H1 (cell line): ENCODE data around the gene MYF5. TPM values are rescaled to one million over a fixed set of nuclear protein-coding genes. Genes with fewer than 3 reads are reported as not detected.

Experiments
- GTF2F1 ChIP-seq: IDR thresholded peaks from 2 replicates; pipeline ENCODE4 v1.6.1; 2012; ENCODE audit warnings: low read depth, low read length, improper control_type of control experiment, borderline replicate concordance
- RNF2 ChIP-seq: fragments of 200-900, 300-1000 bp; sonication (generic); IDR thresholded peaks from 2 replicates; pipeline ENCODE4 v1.7.1; 2016; ENCODE audit warnings: borderline replicate concordance, low read depth, mild to moderate bottlenecking, antibody characterized with exemption, low read length; ENCODE audit not compliant: poor library complexity, severe bottlenecking; ENCODE audit errors: missing control alignments
- SIRT6 ChIP-seq: IDR thresholded peaks from one replicate; pipeline ENCODE4 v1.7.1; 2012; ENCODE audit warnings: low read length, inconsistent platforms
- polyA plus RNA-seq, 7 experiments: library from polyadenylated mRNA; depleted of rRNA in 3 of 7; stranded (reverse) in 5 of 7; unstranded in 2 of 7; fragments of >200 nt in 5 of 7; fragments of 200-250 nt in 2 of 7; gene quantifications; 1 replicate in 5 of 7; 2 replicates in 1 of 7; 4 replicates in 1 of 7; pipeline versions ENCODE4 v1.2.1 to v1.2.3, GENCODE V29; 2011 to 2013; ENCODE audit warnings: missing spikeins in 2 of 7, mixed read lengths in 2 of 7
- total RNA-seq: library from RNA; stranded (reverse); fragmentation: NEBNext Ultra II Directional; extraction: Animal tissue kit (Norgen Biotek cat#: 25700); gene quantifications from 2 replicates; pipeline ENCODE4 v1.2.1, GENCODE V29; 2021
- TF ChIP-seq, protein P1 (sequence below), 3 experiments: IDR thresholded peaks; 1 replicate in 2 of 3; 2 replicates in 1 of 3; pipeline versions ENCODE4 v1.5.1 to v1.6.1; 2011; ENCODE audit warnings: low read length in 3 of 3, mild to moderate bottlenecking in 3 of 3, inconsistent platforms in 2 of 3, low read depth in 1 of 3, moderate library complexity in 1 of 3; ENCODE audit not compliant: insufficient read depth in 1 of 3; ENCODE audit errors: control extremely low read depth in 1 of 3
- TF ChIP-seq, protein P2 (sequence below): IDR thresholded peaks from 2 replicates; pipeline ENCODE4 v1.6.1; 2012; ENCODE audit warnings: inconsistent platforms

The MYF5 gene
- total and polyA plus RNA-seq, 2 of the 8 experiments (the other 6 are each of a cell fraction or from before 2014, with no cell fraction given): 0.09 TPM; not detected in 1

DNA sequence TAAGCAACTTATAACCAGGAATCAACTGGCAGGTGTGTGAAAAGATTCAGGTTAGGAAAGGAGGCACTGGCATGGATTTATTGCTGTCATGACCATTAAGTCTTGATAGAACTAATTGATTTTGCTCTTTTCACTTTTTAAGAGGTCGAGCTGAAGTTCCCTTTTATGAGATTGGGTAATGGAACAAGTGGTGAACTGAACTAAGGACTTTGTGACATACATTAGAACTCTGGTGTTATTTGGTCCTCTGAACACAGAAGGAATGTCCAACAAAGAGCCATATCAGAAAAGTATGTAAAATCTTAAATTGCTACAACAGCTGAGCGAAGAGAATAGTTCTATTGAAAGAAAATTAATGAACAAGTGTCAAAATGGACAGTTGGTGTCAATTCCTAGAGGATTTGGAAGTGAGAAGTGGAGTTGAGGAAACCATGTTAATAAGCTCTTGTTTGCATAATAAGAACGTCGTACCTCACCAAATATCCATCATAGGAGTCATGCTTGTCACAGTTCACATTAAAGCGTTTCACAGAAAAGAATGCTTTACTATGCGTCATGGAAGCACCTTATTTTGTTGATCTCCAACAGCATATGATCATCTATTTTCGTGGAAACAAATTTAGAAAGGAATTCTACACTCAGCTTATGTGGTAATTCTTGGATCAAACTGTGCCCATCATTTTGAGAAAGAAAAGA is 17.7 kb upstream of the MYF5 start (continued):
- TF ChIP-seq, protein P1, sequence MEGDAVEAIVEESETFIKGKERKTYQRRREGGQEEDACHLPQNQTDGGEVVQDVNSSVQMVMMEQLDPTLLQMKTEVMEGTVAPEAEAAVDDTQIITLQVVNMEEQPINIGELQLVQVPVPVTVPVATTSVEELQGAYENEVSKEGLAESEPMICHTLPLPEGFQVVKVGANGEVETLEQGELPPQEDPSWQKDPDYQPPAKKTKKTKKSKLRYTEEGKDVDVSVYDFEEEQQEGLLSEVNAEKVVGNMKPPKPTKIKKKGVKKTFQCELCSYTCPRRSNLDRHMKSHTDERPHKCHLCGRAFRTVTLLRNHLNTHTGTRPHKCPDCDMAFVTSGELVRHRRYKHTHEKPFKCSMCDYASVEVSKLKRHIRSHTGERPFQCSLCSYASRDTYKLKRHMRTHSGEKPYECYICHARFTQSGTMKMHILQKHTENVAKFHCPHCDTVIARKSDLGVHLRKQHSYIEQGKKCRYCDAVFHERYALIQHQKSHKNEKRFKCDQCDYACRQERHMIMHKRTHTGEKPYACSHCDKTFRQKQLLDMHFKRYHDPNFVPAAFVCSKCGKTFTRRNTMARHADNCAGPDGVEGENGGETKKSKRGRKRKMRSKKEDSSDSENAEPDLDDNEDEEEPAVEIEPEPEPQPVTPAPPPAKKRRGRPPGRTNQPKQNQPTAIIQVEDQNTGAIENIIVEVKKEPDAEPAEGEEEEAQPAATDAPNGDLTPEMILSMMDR (IDR thresholded peaks at IDR 0.05; ENCODE audit: control extremely low read depth in 1 of 3, insufficient read depth in 1 of 3, low read depth in 1 of 3, low read length in 3 of 3): no peak
- no peak for TF ChIP-seq RNF2
- TF ChIP-seq, protein P2, sequence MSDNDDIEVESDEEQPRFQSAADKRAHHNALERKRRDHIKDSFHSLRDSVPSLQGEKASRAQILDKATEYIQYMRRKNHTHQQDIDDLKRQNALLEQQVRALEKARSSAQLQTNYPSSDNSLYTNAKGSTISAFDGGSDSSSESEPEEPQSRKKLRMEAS: no peak
- TF ChIP-seq SIRT6: no peak
- no peak for TF ChIP-seq GTF2F1
